Vagina (tissue), 2 donors: ENCODE measurements around the gene FAM228B.

Experiments used
- POLR2A ChIP-seq, 2 donors: fragments of 450-650 bp; IDR thresholded peaks; one replicate each; pipeline ENCODE4 v1.6.1; 2017; ENCODE audit warnings: antibody characterized with exemption in 2 of 2, mild to moderate bottlenecking in 2 of 2, moderate library complexity in 2 of 2
- TF ChIP-seq, protein P1 (sequence below), 3 experiments: fragments of 450-650 bp in 2 of 3; fragments of 200-600 bp in 1 of 3; sonication (generic) in 1 of 3; IDR thresholded peaks; one replicate each; pipeline ENCODE4 v1.5.1; 2017 to 2019; ENCODE audit warnings: antibody characterized with exemption in 3 of 3, mild to moderate bottlenecking in 2 of 3, moderate library complexity in 2 of 3

DNA sequence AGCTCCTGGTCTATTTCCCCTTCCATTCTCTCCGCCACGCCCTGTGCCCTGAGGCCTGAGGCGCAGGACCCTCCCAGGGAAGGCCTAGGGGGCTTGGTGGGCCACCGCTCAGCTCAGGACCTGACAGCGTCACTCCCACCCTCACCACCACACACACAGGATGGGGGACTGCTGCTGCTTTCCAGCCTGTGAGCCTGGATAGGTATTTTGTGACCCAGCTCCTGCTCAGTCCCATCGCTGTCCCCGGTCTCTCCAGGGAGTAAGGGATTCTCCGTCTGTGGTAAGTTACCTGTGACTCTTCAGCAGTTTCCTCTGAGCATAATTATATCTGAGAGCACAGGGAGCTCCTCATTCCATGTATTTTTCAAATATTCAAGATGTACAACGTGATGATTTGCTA lies 67.9 kb downstream of the FAM228B start:
- TF ChIP-seq, protein P1, sequence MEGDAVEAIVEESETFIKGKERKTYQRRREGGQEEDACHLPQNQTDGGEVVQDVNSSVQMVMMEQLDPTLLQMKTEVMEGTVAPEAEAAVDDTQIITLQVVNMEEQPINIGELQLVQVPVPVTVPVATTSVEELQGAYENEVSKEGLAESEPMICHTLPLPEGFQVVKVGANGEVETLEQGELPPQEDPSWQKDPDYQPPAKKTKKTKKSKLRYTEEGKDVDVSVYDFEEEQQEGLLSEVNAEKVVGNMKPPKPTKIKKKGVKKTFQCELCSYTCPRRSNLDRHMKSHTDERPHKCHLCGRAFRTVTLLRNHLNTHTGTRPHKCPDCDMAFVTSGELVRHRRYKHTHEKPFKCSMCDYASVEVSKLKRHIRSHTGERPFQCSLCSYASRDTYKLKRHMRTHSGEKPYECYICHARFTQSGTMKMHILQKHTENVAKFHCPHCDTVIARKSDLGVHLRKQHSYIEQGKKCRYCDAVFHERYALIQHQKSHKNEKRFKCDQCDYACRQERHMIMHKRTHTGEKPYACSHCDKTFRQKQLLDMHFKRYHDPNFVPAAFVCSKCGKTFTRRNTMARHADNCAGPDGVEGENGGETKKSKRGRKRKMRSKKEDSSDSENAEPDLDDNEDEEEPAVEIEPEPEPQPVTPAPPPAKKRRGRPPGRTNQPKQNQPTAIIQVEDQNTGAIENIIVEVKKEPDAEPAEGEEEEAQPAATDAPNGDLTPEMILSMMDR (IDR thresholded peaks at IDR 0.05) = no peak
- TF ChIP-seq POLR2A (IDR thresholded peaks at IDR 0.05) = no peak
